NCI-H510A treated with DMSO at 0.1 percent for 48 hours (cell line): ENCODE results near the gene GMDS.
A peak's percentile ranks its signal among the peaks of the same experiment; 100 is the strongest.

Experiments
- DNase-seq: peaks from one replicate; lab custom pipeline; 2025; lab: John Stamatoyannopoulos, UW

Gene GMDS

DNA sequence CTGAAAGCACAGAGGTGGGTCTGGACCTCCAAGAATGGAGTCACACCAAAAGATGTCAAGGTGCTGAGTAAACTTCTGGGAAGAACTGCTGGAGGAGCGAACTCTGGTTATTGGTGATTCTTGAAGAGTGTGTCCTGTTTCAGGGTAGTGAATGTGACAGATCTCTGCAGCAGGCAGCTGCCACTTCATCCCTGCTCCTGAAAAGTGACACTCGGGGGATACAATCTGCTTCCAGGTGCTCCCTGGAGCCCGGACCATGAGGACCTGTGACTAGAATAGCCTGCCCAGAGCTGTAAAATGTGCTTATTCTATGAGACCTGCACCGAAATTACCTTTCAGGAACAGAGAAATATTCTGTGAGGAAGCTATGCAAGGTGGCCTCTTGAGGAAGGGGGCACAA is 444.6 kb downstream of the GMDS start:
- DNase-seq = no peak

GRCh38 chr6:1798965-1799325 is 446.5 kb downstream of the GMDS start:
- no peak for DNase-seq

DNA sequence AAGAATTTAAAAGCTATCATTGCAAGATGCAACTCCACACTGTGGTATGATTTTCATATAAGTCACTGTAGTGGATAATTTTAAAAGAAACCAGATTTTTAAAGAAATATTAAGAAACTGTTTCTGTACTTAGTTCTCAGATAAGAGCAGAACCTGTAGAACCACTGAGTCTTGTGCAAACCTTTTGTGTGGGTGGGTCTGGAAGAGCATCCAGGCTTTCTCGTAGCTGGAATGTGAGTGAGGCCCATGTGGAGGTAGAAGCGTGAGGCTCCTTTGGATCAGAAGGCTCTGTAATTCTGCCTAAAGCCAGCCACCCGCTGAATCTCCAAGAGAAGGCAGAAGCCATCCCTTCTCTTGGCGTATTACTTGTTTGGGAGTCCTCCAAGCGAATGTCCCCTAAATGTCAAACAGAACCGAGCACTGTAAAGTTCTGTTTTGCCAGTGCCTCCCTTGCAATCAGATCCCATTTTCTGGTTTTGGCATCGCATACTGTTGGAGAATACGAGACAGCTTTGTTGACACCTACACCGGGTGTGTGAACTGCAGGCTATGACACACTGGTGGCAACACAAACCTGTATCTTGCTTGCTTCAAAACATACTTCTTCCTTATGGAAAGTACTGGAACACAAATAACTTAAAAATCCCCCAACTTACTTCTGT is 447.0 kb downstream of the GMDS start:
- no peak for DNase-seq

GRCh38 chr6:1797801-1798200 is 447.6 kb downstream of the GMDS start:
- DNase-seq = no peak

GRCh38 chr6:1796706-1797529 is 448.5 kb downstream of the GMDS start:
- DNase-seq = no peak

DNA sequence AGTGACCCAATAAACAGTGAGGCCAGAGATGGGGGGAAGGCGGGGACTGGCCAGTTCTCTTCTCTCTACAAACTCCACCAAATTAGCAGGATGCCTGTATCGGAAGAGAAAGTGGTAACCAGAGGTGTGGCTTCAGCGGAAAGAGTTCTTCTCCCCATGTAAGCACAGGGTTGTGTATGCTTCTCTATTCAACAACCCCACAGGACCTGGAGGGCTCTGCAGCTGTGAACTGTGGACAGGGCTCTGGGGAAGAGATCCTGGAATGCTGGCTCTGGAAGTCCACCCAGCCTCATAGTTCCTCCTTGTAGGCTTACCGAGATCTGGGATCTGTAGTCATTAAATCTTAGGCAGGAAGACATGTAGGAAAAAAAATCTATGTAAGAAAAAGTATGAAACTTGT is 449.5 kb downstream of the GMDS start:
- no peak for DNase-seq

DNA sequence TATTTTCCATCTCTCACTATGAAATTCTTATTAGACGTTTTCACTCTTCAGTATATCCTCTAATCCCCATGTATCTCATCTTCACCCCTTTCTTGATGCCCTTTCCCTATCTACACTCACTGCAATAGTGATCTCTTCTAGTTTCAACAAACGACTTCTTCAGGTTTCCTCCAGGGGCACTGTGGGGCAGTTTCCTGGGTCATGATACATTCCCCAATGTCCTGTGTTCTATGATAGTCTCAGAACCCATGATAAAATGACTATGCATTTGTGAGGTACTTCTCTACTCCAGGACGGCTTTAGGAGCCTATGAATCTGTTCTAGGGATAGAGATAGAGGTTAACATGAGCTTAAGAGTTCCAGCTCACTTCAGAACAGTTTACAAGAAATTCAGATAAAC is 452.4 kb downstream of the GMDS start:
- DNase-seq = peak; percentile 4

- no peak for DNase-seq
Measured at GRCh38 chr6:1790684-1791083, 454.7 kb downstream of the GMDS start.

- no peak for DNase-seq
Measured at GRCh38 chr6:1789092-1789491, 456.3 kb downstream of the GMDS start.

GRCh38 chr6:1787894-1788293 is 457.5 kb downstream of the GMDS start:
- no peak for DNase-seq

DNA sequence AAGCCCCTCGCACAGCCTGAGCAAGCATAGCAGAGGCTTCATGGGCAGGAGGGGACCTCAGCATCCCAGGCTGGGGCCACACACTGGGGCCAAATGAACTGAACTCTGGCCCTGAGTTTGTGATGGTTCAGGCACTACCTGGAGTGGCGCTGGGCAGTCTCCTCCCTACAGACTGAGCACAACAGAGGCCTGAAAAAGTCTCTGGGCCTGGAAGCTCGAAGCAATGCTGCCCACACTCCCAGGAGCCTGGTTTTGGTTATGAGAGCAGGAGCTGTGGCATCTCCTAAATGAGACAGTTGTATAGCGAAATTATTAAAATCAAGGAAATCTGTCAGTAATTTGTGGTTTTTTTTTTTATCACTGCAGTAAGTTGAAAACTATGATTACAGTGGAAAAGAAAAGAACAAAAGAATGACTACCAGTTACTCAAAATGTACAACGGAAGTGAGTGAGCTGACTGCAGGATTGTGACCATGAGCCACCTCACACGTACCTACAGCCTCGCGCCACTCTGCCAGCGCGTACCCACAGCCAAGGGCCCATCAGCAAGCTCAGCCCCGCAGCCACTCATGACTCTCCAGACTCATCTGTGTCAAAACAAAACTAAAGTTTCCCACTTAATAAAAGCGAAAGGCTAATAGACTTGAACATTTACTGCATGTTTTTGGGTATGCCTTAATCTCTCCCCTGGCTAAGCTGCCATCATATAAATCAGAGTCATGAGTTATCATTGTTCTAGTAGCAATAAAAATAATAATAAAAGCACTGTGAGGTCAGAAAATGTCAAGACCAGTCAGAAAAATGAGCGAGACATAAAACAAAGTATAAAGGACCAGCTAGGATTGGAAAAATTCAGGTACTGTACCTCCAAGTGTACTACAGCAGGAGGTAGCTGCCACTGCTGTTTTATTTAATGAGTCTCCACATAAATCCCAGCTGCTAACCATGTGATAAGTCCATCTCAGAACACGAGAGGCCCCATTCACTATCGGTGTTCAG is 458.7 kb downstream of the GMDS start:
- DNase-seq = no peak

GRCh38 chr6:1784422-1784884 is 461.0 kb downstream of the GMDS start:
- DNase-seq = no peak

GRCh38 chr6:1781817-1782184 is 463.6 kb downstream of the GMDS start:
- DNase-seq = no peak

DNA sequence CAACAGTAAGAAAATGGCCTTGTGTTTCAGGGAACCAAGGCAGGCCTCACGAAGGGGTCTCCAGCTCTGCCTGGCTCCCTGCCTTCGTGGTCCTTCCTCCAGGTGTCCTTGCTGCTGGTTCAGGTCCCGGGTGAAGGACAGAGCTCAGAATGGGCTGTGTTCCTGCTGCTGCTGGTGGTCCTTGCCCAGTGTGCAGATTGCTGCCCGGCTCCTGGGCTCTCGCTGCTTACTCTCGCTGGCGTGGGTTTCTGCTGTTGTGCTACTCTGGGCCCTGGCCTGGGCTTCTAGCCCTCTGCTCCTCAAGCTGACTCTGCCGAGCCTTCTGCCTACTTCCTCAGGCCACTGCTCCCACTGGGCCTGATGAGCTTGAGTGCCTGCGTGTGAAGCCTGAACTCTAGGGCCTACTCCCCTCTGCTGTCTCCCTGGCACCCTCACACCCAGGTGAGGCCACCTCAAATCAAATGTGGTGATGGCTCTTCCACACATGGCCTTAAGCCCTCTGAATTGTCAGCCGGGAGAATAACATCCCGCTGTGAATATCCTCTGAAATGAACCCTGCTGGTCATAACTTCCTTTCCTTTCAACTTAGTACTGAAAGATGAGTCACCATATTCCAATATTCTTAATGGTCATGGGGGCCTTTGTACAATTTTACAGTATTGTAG is 464.1 kb downstream of the GMDS start:
- DNase-seq = no peak

DNA sequence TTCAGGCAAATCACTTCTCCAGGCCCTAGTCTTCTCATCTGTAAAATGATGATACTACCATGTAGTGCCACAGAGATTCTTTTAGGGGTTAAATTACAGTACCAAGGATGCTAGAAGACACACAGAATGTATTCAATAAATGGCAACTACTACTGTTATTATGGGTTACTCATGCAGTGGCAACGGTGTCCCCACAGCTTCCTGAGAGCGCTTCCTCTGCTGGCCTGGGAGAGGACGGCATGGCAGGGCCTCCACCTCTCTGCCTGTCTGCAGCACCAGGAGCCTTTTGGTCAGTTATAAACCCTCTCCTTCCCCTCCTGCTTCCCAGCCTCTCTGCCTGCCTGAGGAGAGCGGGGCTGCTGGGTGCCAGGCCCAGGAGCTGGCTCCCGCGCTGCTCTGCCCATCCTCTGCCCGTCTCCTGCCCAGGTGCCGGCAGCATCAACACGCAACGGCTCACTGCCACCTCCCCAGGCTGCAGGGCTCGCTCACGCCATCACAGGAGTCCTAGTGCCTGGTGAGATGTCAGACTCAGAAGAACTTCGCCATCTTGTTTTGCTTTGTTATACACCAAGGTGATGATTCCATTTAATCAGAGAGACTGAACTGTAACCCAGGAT is 465.0 kb downstream of the GMDS start:
- no peak for DNase-seq

DNA sequence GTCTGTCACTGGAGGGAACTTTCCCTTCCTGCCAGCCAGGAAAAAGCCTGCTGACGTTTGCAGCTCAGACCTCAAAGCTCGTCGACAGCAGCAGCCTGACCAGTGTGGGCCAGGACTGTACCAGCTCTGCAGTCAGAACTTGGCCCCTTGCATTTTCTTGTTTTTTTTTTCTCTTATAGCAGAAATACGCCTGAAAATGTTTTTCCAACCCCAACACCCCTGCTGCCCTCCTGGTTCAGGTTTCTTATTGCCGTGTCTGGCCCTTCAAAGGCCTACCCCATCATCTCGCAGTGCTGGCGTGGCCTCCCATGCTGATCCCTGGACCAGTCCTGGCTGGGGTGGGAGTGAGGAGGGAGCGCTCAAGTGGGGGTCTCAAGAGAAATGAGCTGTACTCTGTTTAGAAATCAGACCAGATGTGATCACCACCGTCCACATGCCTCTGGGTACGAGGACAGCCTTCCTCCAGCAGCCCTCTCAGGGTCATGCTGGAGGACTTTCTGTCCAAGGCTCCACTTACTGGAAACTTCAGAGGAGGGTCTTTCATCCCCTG is 466.6 kb downstream of the GMDS start:
- DNase-seq = no peak

DNA sequence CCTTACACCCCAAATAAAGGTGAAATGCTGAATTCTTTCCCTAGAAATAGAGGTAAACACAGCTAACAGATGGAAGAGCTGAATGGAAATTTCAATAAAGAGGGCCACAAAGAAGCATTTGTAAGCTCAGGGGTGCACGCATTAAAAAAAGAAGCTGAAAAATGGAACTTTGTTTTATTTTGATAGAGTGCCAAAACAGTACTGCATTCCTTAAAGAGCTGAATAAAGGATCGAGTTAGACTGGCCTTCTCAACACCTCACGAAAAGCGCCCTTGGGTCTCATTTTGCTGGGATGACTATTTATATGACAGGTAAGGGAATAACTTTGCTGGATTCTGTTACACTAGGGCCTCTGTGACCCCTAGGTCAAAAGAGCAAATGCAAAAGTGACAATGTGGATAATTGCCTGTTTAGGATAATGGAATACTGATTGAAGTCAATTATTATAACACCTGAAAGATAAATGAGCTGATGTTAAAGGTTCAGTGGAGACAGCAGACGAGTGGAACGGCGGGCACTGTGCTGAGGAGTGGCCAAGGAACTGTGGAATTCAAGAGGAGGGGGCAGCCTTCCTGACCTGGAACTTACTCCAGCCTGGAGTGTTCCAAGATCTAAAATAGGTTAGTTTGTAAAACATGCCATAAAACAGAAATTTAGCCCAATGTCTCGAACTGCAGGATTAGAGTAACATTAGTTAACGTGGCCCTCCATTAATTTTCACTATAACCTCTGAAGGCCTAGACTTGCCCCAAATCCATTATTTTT is 467.3 kb downstream of the GMDS start:
- DNase-seq = no peak

DNA sequence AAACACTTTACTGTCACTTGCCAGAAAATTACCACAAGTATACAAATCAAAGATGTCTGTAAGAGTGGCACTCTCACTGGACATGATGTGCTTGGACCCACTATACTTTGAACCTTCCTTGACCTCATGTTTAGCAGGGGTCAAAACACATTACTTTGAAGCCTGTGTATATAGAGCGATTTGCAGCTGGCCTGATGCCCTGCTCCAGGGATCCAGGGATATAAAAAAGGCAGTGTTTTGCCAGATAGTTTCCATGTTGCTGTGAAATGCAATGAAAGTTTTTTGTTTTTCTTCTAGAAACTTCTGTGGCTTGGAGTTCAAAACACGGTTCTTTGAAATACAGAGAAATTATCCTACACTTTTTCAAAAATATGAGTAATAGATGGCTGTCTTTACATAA is 470.0 kb downstream of the GMDS start:
- DNase-seq = no peak

DNA sequence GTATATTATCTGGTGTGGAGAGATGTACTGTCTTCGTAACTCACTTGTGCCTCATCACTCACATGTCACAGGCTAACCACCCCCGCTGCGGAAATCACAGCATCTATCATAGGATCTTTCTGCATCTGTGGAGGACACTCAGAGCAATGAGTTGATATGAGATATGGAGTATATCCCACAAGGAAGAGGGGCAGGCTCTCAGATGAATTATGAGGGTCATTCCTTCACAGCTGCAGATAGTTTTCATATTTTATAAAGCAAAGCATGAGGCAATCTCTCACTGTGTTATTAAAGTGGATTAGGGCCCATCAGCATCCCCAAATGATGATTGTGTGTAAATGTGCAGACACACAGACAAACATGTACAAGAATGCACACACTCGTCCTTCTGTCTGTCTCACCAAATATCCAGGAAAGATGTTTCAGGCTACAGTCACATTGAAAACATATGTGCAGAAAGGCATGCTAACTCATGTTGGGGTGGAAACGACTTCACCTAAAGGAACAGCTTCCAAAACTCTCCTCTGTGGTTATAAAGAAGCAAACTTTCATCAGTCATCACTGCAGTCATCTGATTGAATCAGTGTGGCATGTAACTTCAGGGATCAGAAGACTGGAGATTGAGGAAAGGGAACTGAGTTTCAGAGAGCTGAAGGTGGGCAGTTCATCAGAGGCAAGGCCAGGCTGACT is 471.0 kb downstream of the GMDS start:
- no peak for DNase-seq

GRCh38 chr6:1773700-1774099 is 471.7 kb downstream of the GMDS start:
- no peak for DNase-seq
